ENCODE results near the gene TFF1.

TFF1 gene

GRCh38 chr21:42358937-42359336 lies 7.4 kb downstream of the TFF1 start:
- H3K4me3 ChIP-seq (replicated peaks in 1 of 2; ENCODE audit: low read depth in 2 of 2, low read length in 2 of 2), result no peak overlapping the region
- no peak for DNase-seq (ENCODE audit: low read depth in 2 of 2)
- TF ChIP-seq, protein P1, sequence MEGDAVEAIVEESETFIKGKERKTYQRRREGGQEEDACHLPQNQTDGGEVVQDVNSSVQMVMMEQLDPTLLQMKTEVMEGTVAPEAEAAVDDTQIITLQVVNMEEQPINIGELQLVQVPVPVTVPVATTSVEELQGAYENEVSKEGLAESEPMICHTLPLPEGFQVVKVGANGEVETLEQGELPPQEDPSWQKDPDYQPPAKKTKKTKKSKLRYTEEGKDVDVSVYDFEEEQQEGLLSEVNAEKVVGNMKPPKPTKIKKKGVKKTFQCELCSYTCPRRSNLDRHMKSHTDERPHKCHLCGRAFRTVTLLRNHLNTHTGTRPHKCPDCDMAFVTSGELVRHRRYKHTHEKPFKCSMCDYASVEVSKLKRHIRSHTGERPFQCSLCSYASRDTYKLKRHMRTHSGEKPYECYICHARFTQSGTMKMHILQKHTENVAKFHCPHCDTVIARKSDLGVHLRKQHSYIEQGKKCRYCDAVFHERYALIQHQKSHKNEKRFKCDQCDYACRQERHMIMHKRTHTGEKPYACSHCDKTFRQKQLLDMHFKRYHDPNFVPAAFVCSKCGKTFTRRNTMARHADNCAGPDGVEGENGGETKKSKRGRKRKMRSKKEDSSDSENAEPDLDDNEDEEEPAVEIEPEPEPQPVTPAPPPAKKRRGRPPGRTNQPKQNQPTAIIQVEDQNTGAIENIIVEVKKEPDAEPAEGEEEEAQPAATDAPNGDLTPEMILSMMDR (IDR thresholded peaks at IDR 0.05; ENCODE audit: low read depth, low read length), result no peak

- no peak for DNase-seq (ENCODE audit: low read depth in 2 of 2)
- TF ChIP-seq, protein P1 (IDR thresholded peaks at IDR 0.05; ENCODE audit: low read depth, low read length), result no peak
- no peak overlapping the region for H3K4me3 ChIP-seq (replicated peaks in 1 of 2; ENCODE audit: low read depth in 2 of 2, low read length in 2 of 2)
Measured at GRCh38 chr21:42358261-42358660, 8.1 kb downstream of the TFF1 start.

GRCh38 chr21:42357307-42357706 lies 9.0 kb downstream of the TFF1 start:
- TF ChIP-seq, protein P1 (IDR thresholded peaks at IDR 0.05; ENCODE audit: low read depth, low read length), result no peak
- no peak overlapping the region for H3K4me3 ChIP-seq (replicated peaks in 1 of 2; ENCODE audit: low read depth in 2 of 2, low read length in 2 of 2)
- DNase-seq (ENCODE audit: low read depth in 2 of 2), result no peak

- H3K4me3 ChIP-seq (replicated peaks in 1 of 2; ENCODE audit: low read depth in 2 of 2, low read length in 2 of 2), result no peak overlapping the region
- DNase-seq (ENCODE audit: low read depth in 2 of 2), result no peak
- TF ChIP-seq, protein P1 (IDR thresholded peaks at IDR 0.05; ENCODE audit: low read depth, low read length), result no peak
Measured at GRCh38 chr21:42356650-42357049, 9.7 kb downstream of the TFF1 start.

GRCh38 chr21:42356046-42356445 lies 10.3 kb downstream of the TFF1 start:
- TF ChIP-seq, protein P1 (IDR thresholded peaks at IDR 0.05; ENCODE audit: low read depth, low read length), result no peak
- DNase-seq (ENCODE audit: low read depth in 2 of 2), result no peak

GRCh38 chr21:42353623-42354022 lies 12.7 kb downstream of the TFF1 start:
- TF ChIP-seq, protein P1 (IDR thresholded peaks at IDR 0.05; ENCODE audit: low read depth, low read length), result no peak
- no peak overlapping the region for H3K4me3 ChIP-seq (replicated peaks in 1 of 2; ENCODE audit: low read depth in 2 of 2, low read length in 2 of 2)
- no peak for DNase-seq (ENCODE audit: low read depth in 2 of 2)

More at GRCh38 chr21:42356046-42356445, 10.3 kb downstream of the TFF1 start:
- H3K4me3 ChIP-seq (replicated peaks in 1 of 2; ENCODE audit: low read depth in 2 of 2, low read length in 2 of 2), result no peak overlapping the region

GRCh38 chr21:42352441-42353095 lies 13.8 kb downstream of the TFF1 start:
- DNase-seq (ENCODE audit: low read depth in 2 of 2), result no peak
- no peak overlapping the region for H3K4me3 ChIP-seq (replicated peaks in 1 of 2; ENCODE audit: low read depth in 2 of 2, low read length in 2 of 2)
- TF ChIP-seq, protein P1 (IDR thresholded peaks at IDR 0.05; ENCODE audit: low read depth, low read length), result no peak

All from cardiac fibroblast (primary cell).